ENCODE results near the gene DHDH. TPM values are rescaled to one million over a fixed set of nuclear protein-coding genes. Genes with fewer than 3 reads are reported as not detected.

DHDH gene
- total RNA-seq, 2 experiments from 2014 or later, result not detected

GRCh38 chr19:48953141-48953540, 19.6 kb downstream of the DHDH start:
- Histone ChIP-seq H3K36me3 (ENCODE audit: insufficient read depth, low read length) (peaks cover 13% of the 10 kb centered on the region; the same call in 1 of the 2 replicates), H3K9me3 (ENCODE audit: low read length) (no peaks in the 10 kb centered on the region), H3K4me1 (ENCODE audit: insufficient read depth, low read length, poor library complexity, severe bottlenecking) (peaks cover 18% of the 10 kb centered on the region), H3K4me3 (ENCODE audit: low read depth, low read length, poor library complexity, severe bottlenecking) (no peak overlapping the region), H4K20me1 (ENCODE audit: insufficient read depth, low read length) (no peaks in the 10 kb centered on the region), H3K4me2 (ENCODE audit: low read length) (no peak overlapping the region), H3K79me2 (ENCODE audit: insufficient read depth, low read depth, low read length) (peaks cover 12% of the 10 kb centered on the region; the same call in 1 of the 2 replicates), H3K9me2 (ENCODE audit: insufficient read depth, low read length) (no peaks in the 10 kb centered on the region), H3K27ac (ENCODE audit: low read depth, low read length, poor library complexity, severe bottlenecking) (no peak overlapping the region), H2AFZ (ENCODE audit: low read length) (no peak overlapping the region)
- no peak for DNase-seq (ENCODE audit: low spot score)
- ChIA-PET POLR2A (interaction anchor here (0.6 to 0.9 kb wide), 3 partner anchors 48 to 98 kb away, joined by 3 to 6 read pairs (median 4); no protein-coding TSS in a partner anchor), CTCF (ENCODE audit: unreplicated experiment) (no interaction called here)
- no TSS peak for BruUV-seq (replicated peaks)
- TF ChIP-seq EZH2phosphoT487 (IDR thresholded peaks at IDR 0.05; ENCODE audit: borderline replicate concordance, low read depth, low read length) (no peak), CTCF (conservative IDR thresholded peaks at IDR 0.05; ENCODE audit: low read length) (no peak)
- intact Hi-C loops (cut with micrococcal nuclease; ENCODE audit: unreplicated experiment), result no loop called here

- Histone ChIP-seq H3K79me2 (ENCODE audit: insufficient read depth, low read depth, low read length) (peaks cover 12% of the 10 kb centered on the region; the same call in 1 of the 2 replicates), H3K4me3 (ENCODE audit: low read depth, low read length, poor library complexity, severe bottlenecking) (peak overlapping the region; percentile 87), H3K4me1 (ENCODE audit: insufficient read depth, low read length, poor library complexity, severe bottlenecking) (peaks cover 18% of the 10 kb centered on the region), H3K36me3 (ENCODE audit: insufficient read depth, low read length) (peaks cover 16% of the 10 kb centered on the region; the same call in 1 of the 2 replicates), H3K27ac (ENCODE audit: low read depth, low read length, poor library complexity, severe bottlenecking) (peak overlapping the region; percentile 23), H3K9me3 (ENCODE audit: low read length) (no peaks in the 10 kb centered on the region), H4K20me1 (ENCODE audit: insufficient read depth, low read length) (no peaks in the 10 kb centered on the region), H2AFZ (ENCODE audit: low read length) (peak overlapping the region; percentile 83), H3K9me2 (ENCODE audit: insufficient read depth, low read length) (no peaks in the 10 kb centered on the region), H3K4me2 (ENCODE audit: low read length) (peak overlapping the region; percentile 68)
- BruUV-seq (replicated peaks), result no TSS peak
- ChIA-PET POLR2A (interaction anchor here (0.6 to 1.5 kb wide), 8 partner anchors 10 to 291 kb away, joined by 3 to 9 read pairs (median 4); partner anchors contain the start of genes GYS1 and RUVBL2), CTCF (ENCODE audit: unreplicated experiment) (interaction anchor here (0.6 to 0.7 kb wide), 2 partner anchors 12 to 117 kb away, joined by 3 read pairs; no protein-coding TSS in a partner anchor)
- DNase-seq (ENCODE audit: low spot score), result no peak
- intact Hi-C loops (cut with micrococcal nuclease; ENCODE audit: unreplicated experiment), result no loop called here
- no peak for TF ChIP-seq CTCF (conservative IDR thresholded peaks at IDR 0.05; ENCODE audit: low read length)
- no peak for TF ChIP-seq EZH2phosphoT487 (IDR thresholded peaks at IDR 0.05; ENCODE audit: borderline replicate concordance, low read depth, low read length)
Observed at GRCh38 chr19:48953990-48954594, 20.6 kb downstream of the DHDH start.
